Measurements from ENCODE around the gene CHFR. TPM values are rescaled to one million over a fixed set of nuclear protein-coding genes. Genes with fewer than 3 reads are reported as not detected.
"Not testable (repeated sequence)": the region's sequence is repeated elsewhere in the genome, so short reads cannot be mapped to it uniquely, and the experiment has no call there.

The CHFR gene
- total RNA-seq, 4 donors from 2014 or later, result 10.8 to 19.6 (median 12.1) TPM

- in situ Hi-C loops (cut with MboI; ENCODE audit: low sequenced_read_pairs in 4 of 4), result no loop called here
- ATAC-seq (no peak), DNase-seq (no peak)
- intact Hi-C loops (cut with DNase I; ENCODE audit: low total_unique reads), result no loop called here
- H3K36me3 ChIP-seq, result peaks cover 0 to 19% of the 10 kb centered on the region in 2 donors
- no peaks in the 10 kb centered on the region for H3K9me3 ChIP-seq
- no peaks in the 10 kb centered on the region for H3K4me1 ChIP-seq
- H3K27me3 ChIP-seq, result no peaks in the 10 kb centered on the region
- TF ChIP-seq POLR2A (IDR thresholded peaks at IDR 0.05) (no peak), CTCF (IDR thresholded peaks at IDR 0.05 in 4 of 5, conservative IDR thresholded peaks at IDR 0.05 in 1 of 5) (no peak)
- H3K4me3 ChIP-seq, result no peak overlapping the region
- no peak overlapping the region for H3K27ac ChIP-seq
Measured at GRCh38 chr12:132836795-132837331, 50.5 kb downstream of the CHFR start.

- H3K27me3 ChIP-seq; ATAC-seq; H3K4me3 ChIP-seq; in situ Hi-C loops (cut with MboI; ENCODE audit: low sequenced_read_pairs in 4 of 4); H3K4me1 ChIP-seq; DNase-seq; intact Hi-C loops (cut with DNase I; ENCODE audit: low total_unique reads); H3K9me3 ChIP-seq; H3K27ac ChIP-seq: not testable (repeated sequence)
- peaks cover 0 to 14% of the 10 kb centered on the region in 2 donors for H3K36me3 ChIP-seq
Measured at GRCh38 chr12:132836230-132836629, 51.2 kb downstream of the CHFR start.

- DNase-seq, result no peak
- peaks cover 0 to 6% of the 10 kb centered on the region in 2 donors for H3K36me3 ChIP-seq
- in situ Hi-C loops (cut with MboI; ENCODE audit: low sequenced_read_pairs in 4 of 4), result no loop called here
- TF ChIP-seq POLR2A (IDR thresholded peaks at IDR 0.05) (no peak), CTCF (IDR thresholded peaks at IDR 0.05 in 4 of 5, conservative IDR thresholded peaks at IDR 0.05 in 1 of 5) (no peak)
- no peak overlapping the region for H3K4me3 ChIP-seq
- H3K4me1 ChIP-seq, result no peaks in the 10 kb centered on the region
- H3K27me3 ChIP-seq, result no peaks in the 10 kb centered on the region
- ATAC-seq, result no peak
- H3K9me3 ChIP-seq, result no peaks in the 10 kb centered on the region
- intact Hi-C loops (cut with DNase I; ENCODE audit: low total_unique reads), result no loop called here
- H3K27ac ChIP-seq, result no peak overlapping the region
Measured at GRCh38 chr12:132835076-132836025, 52.1 kb downstream of the CHFR start.

GRCh38 chr12:132834181-132834711, 53.2 kb downstream of the CHFR start:
- H3K4me1 ChIP-seq, result peaks cover 0 to 3% of the 10 kb centered on the region in 2 donors
- H3K27me3 ChIP-seq, result no peaks in the 10 kb centered on the region
- in situ Hi-C loops (cut with MboI; ENCODE audit: low sequenced_read_pairs in 4 of 4), result no loop called here
- no peak overlapping the region for H3K4me3 ChIP-seq
- no peak for ATAC-seq
- TF ChIP-seq POLR2A (IDR thresholded peaks at IDR 0.05) (no peak), CTCF (IDR thresholded peaks at IDR 0.05 in 4 of 5, conservative IDR thresholded peaks at IDR 0.05 in 1 of 5) (no peak)
- DNase-seq, result no peak
- H3K27ac ChIP-seq, result no peak overlapping the region
- no peaks in the 10 kb centered on the region for H3K36me3 ChIP-seq
- no peaks in the 10 kb centered on the region for H3K9me3 ChIP-seq
- intact Hi-C loops (cut with DNase I; ENCODE audit: low total_unique reads), result no loop called here

- in situ Hi-C loops (cut with MboI; ENCODE audit: low sequenced_read_pairs in 4 of 4) (no loop called here), intact Hi-C loops (cut with DNase I; ENCODE audit: low total_unique reads) (no loop called here)
- H3K4me3 ChIP-seq, result no peak overlapping the region
- DNase-seq, result no peak
- no peaks in the 10 kb centered on the region for H3K27me3 ChIP-seq
- no peak overlapping the region for H3K27ac ChIP-seq
- no peaks in the 10 kb centered on the region for H3K36me3 ChIP-seq
- peaks cover 0 to 4% of the 10 kb centered on the region in 2 donors for H3K4me1 ChIP-seq
- TF ChIP-seq CTCF (IDR thresholded peaks at IDR 0.05 in 4 of 5, conservative IDR thresholded peaks at IDR 0.05 in 1 of 5) (no peak), POLR2A (IDR thresholded peaks at IDR 0.05) (no peak)
- no peak for ATAC-seq
- H3K9me3 ChIP-seq, result no peaks in the 10 kb centered on the region
Measured at GRCh38 chr12:132833341-132833740, 54.1 kb downstream of the CHFR start.
